Ovary (tissue), 9 donors: ENCODE data around the gene DSC2. TPM values are rescaled to one million over a fixed set of nuclear protein-coding genes. Genes with fewer than 3 reads are reported as not detected.

ENCODE experiments used
- DNase-seq, 5 donors: peaks; one replicate each; pipeline ENCODE4 v3.0.0-alpha.2; 2019 to 2020
- H3K27ac ChIP-seq, 2 donors: fragments of 200-600 bp; one replicate each; pipeline versions ENCODE4 v1.5.1 to v1.8.0; 2019 to 2022
- H3K27me3 ChIP-seq: fragments of 200-600 bp; one replicate; pipeline ENCODE4 v1.8.0; 2022
- H3K36me3 ChIP-seq: fragments of 200-600 bp; sonication (generic); one replicate; pipeline ENCODE4 v1.5.1; 2019
- H3K4me1 ChIP-seq: one replicate; pipeline ENCODE4 v1.8.1; 2013; ENCODE audit warnings: mild to moderate bottlenecking, moderate library complexity; ENCODE audit not compliant: insufficient read depth
- H3K4me3 ChIP-seq: fragments of 200-600 bp; sonication (generic); one replicate; pipeline ENCODE4 v1.5.1; 2017
- H3K9me3 ChIP-seq, 2 donors: fragments of 200-600 bp in 1 of 2; sonication (generic) in 1 of 2; one replicate each; pipeline versions ENCODE4 v1.5.1 to v1.8.1; 2013 to 2019; ENCODE audit warnings: mild to moderate bottlenecking in 1 of 2, moderate library complexity in 1 of 2
- EP300 ChIP-seq: sonication (generic); formaldehyde crosslinking; IDR thresholded peaks from one replicate; pipeline ENCODE4 v1.6.1; 2017; ENCODE audit warnings: antibody characterized with exemption
- POLR2A ChIP-seq: fragments of 450-650 bp; IDR thresholded peaks from one replicate; pipeline ENCODE4 v1.6.1; 2017; ENCODE audit warnings: antibody characterized with exemption, mild to moderate bottlenecking, moderate library complexity
- WGBS, 3 donors: extraction: QIAGEN DNeasy Blood & Tissue Kit in 1 of 3; methylation state at CpG; one replicate each; pipeline versions ENCODE4 v1.1.5 to v1.1.7; 2013 to 2017; 5-methylcytosine and 5-hydroxymethylcytosine counted together
- intact Hi-C, 4 donors: fragments of 100-400 bp; cut with DNase I; formaldehyde crosslinking; loops; one replicate each; pipeline versions ENCODE4 v1.11.0 to v1.15.1; 2022 to 2023
- polyA plus RNA-seq, 2 donors: library from polyadenylated mRNA; stranded (reverse); fragments of 200-250 nt in 1 of 2; fragments of 350-450 nt in 1 of 2; fragmentation: Illumina TruSeq in 1 of 2; extraction: RNeasy Lipid Tissue Mini Kit (QIAGEN cat#74804) in 1 of 2; gene quantifications; one replicate each; pipeline ENCODE4 v1.2.3, GENCODE V29; 2013 to 2014
- total RNA-seq, 7 donors: library from RNA; depleted of rRNA in 2 of 7; stranded (reverse); fragments of >200 nt in 2 of 7; fragmentation: NEBNext Ultra II Directional in 3 of 7; extraction: Animal tissue kit (Norgen Biotek cat#: 25700) in 3 of 7; gene quantifications; one replicate each; pipeline versions ENCODE4 v1.1.0 to v1.2.4, GENCODE V29; 2016 to 2023
- TF ChIP-seq, protein P1 (sequence below), 3 donors: fragments of 450-650 bp in 2 of 3; fragments of 200-600 bp in 1 of 3; IDR thresholded peaks; one replicate each; pipeline versions ENCODE4 v1.5.1 to v1.8.0; 2016 to 2022; ENCODE audit warnings: antibody characterized with exemption in 3 of 3, mild to moderate bottlenecking in 1 of 3
- donor health status: DM: no; HTN: no; CAD: no; lungs with moderate emphysema.
- donor health status: DM: no; HTN: no; CAD: no.
- donor health status: Bipolar disorder and iron deficiency.
- donor health status: DM: yes; HTN: yes; CAD: no.
- donor health status: DM: no; HTN: no; CAD: no.
- donor health status: DM: yes; HTN: yes; CAD: no.

DSC2 gene
- total and polyA plus RNA-seq, 9 donors, result 0.73 to 12.6 (median 2.5) TPM

DNA sequence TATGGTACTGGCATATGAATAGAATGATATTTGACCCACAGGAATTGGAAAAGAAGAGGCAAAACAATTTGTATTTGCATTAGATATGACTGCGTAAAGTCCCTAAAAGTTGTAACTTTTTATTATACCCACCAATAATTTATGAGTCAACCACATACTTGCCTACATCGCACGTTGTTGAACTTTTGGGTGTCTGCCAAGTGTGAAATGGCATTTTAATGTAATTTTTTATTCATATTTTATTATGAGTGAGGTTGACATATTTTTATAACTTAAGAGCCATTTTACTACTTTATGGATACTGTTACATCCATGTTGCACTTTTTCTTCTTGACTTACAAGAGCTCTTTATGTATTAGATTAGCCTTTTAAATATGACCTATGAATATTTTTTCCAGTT lies 4.6 kb downstream of the DSC2 start:
- no peak for TF ChIP-seq EP300
- TF ChIP-seq, protein P1, sequence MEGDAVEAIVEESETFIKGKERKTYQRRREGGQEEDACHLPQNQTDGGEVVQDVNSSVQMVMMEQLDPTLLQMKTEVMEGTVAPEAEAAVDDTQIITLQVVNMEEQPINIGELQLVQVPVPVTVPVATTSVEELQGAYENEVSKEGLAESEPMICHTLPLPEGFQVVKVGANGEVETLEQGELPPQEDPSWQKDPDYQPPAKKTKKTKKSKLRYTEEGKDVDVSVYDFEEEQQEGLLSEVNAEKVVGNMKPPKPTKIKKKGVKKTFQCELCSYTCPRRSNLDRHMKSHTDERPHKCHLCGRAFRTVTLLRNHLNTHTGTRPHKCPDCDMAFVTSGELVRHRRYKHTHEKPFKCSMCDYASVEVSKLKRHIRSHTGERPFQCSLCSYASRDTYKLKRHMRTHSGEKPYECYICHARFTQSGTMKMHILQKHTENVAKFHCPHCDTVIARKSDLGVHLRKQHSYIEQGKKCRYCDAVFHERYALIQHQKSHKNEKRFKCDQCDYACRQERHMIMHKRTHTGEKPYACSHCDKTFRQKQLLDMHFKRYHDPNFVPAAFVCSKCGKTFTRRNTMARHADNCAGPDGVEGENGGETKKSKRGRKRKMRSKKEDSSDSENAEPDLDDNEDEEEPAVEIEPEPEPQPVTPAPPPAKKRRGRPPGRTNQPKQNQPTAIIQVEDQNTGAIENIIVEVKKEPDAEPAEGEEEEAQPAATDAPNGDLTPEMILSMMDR (IDR thresholded peaks at IDR 0.05), result no peak
- no peak for TF ChIP-seq POLR2A
- no peaks in the 10 kb centered on the region for H3K9me3 ChIP-seq
- H3K4me3 ChIP-seq, result no peak overlapping the region
- intact Hi-C loops, result no loop called here
- WGBS, 3 donors, result 62 to 65% (median 65%) methylated on average over 3 of the region's 3 CpGs
- no peaks in the 10 kb centered on the region for H3K4me1 ChIP-seq
- H3K27ac ChIP-seq, result no peak overlapping the region
- no peaks in the 10 kb centered on the region for H3K36me3 ChIP-seq
- no peaks in the 10 kb centered on the region for H3K27me3 ChIP-seq
- no peak for DNase-seq

DNA sequence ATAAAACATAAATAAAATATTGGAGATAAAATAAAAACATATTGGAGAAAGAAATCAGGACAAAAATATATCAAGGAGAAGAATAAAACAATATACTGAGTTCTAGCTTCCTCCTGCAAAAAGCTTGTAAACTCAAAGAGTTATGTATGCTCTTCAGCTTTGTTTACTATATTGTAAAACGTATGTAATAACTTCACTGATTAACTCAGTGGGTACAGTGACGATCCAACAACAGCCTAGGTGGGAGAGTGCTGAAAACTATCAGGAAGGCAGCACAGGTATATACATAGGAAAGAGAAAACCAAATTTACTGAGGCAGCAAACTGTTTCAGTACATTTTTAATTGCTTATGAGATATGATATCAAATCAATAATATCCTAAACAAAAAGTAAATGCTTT lies 8.3 kb downstream of the DSC2 start:
- intact Hi-C loops, result no loop called here
- DNase-seq, result no peak
- Histone ChIP-seq H3K36me3 (no peaks in the 10 kb centered on the region), H3K27ac (no peak overlapping the region), H3K27me3 (no peaks in the 10 kb centered on the region), H3K4me1 (no peaks in the 10 kb centered on the region), H3K4me3 (no peak overlapping the region), H3K9me3 (no peaks in the 10 kb centered on the region)
- WGBS, 3 donors, result 60 to 76% (median 70%) methylated on average over 2 of the region's 2 CpGs
- no peak for TF ChIP-seq EP300
- TF ChIP-seq, protein P1 (IDR thresholded peaks at IDR 0.05), result no peak
- TF ChIP-seq POLR2A, result no peak

DNA sequence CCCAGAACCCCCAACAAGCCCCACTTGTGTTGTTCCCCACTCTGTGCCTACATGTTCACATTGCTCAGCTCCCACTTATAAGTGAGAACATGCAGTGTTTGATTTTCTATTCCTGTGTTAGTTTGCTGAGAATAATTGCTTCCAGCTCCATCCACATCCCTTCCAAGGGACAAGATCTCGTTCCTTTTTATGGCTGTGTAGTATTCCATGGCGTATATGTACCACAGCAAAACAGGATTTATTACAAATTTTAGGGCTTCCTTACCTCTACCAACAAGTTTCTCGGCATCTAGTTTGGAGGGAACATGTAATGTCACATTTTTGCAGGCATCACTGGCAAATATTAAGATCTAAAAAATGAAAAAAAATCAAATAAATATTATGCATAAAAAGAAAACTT lies 8.9 kb downstream of the DSC2 start:
- Histone ChIP-seq H3K4me3 (no peak overlapping the region), H3K4me1 (no peaks in the 10 kb centered on the region), H3K27me3 (no peaks in the 10 kb centered on the region), H3K36me3 (no peaks in the 10 kb centered on the region), H3K27ac (no peak overlapping the region), H3K9me3 (no peaks in the 10 kb centered on the region)
- intact Hi-C loops, result no loop called here
- no peak for DNase-seq
- TF ChIP-seq, protein P1 (IDR thresholded peaks at IDR 0.05), result no peak
- TF ChIP-seq POLR2A (no peak), EP300 (no peak)
- WGBS, 3 donors, result 89 to 95% (median 91%) methylated on average over 3 of the region's 3 CpGs

DNA sequence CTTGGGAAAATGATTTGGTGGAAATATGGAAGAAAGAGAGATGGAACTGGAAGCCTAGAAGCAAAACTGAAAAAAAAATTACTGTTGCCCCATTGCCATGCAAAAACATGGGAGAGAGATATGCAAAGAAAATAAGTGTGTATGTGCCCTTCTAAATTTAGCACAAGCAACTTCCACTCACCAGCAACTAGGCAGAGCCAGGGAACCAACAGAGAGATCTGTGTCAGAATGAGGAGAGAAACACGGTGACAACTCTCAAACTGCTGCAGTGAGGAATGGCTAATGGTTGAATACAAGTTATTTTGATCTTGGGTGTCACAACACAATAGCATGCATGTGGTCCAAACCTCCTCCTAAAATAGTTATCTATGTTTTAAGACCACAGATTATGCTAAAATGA lies 10.9 kb downstream of the DSC2 start:
- Histone ChIP-seq H3K27me3 (no peaks in the 10 kb centered on the region), H3K4me3 (no peak overlapping the region), H3K9me3 (no peaks in the 10 kb centered on the region), H3K4me1 (no peaks in the 10 kb centered on the region), H3K27ac (no peak overlapping the region), H3K36me3 (no peaks in the 10 kb centered on the region)
- intact Hi-C loops, result no loop called here
- no peak for DNase-seq
- 69 to 79% (median 74%) methylated on average over 1 of the region's 1 CpG for WGBS, 3 donors
- no peak for TF ChIP-seq POLR2A
- no peak for TF ChIP-seq EP300
- TF ChIP-seq, protein P1 (IDR thresholded peaks at IDR 0.05), result no peak

DNA sequence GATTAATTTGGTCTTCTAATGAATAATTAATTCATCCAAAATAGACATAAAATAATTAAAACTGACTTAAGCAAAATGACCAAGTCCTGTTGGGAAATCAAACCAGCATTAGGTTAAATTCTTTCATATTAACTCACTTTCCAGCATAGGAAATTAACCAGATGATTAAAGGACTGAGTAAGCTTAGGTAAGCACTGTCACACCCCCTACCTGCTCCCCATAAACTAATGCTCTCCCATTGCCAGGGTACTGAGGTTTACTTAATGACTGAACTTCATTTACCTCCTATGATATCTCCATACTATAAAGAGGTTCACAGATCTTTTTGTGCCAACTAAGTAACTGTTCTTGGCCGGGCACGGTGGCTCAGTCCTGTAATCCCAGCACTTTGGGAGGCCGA lies 13.7 kb downstream of the DSC2 start:
- intact Hi-C loops, result no loop called here
- Histone ChIP-seq H3K27ac (no peak overlapping the region), H3K9me3 (no peaks in the 10 kb centered on the region), H3K27me3 (no peaks in the 10 kb centered on the region), H3K4me3 (no peak overlapping the region), H3K36me3 (no peaks in the 10 kb centered on the region), H3K4me1 (no peaks in the 10 kb centered on the region)
- TF ChIP-seq EP300 (no peak), POLR2A (no peak)
- TF ChIP-seq, protein P1 (IDR thresholded peaks at IDR 0.05), result no peak
- WGBS, 3 donors, result 95 to 98% (median 96%) methylated on average over 3 of the region's 3 CpGs
- DNase-seq, result no peak
